AG04450 (cell line): Measurements from ENCODE around the gene PRL. TPM values are rescaled to one million over a fixed set of nuclear protein-coding genes. Genes with fewer than 3 reads are reported as not detected.

Experiments
- CTCF ChIA-PET: fragments of 300-600, 350-600 bp; formaldehyde crosslinking; extraction: SDS; loops from one replicate; lab custom pipeline; 2022; ENCODE audit warnings: antibody characterized with exemption, inconsistent platforms; lab: Charles Lee
- POLR2A ChIA-PET: fragments of 350-600 bp; formaldehyde crosslinking; extraction: SDS; loops from one replicate; lab custom pipeline; 2021; ENCODE audit warnings: antibody characterized with exemption, inconsistent platforms; lab: Yijun Ruan, JAX
- DNase-seq: peaks from one replicate; pipeline ENCODE4 v3.0.0-alpha.2; 2011; ENCODE audit warnings: low read depth, low spot score
- H3K27ac ChIP-seq: one replicate; pipeline ENCODE4 v1.5.1; 2012; ENCODE audit warnings: low read depth, low read length, control low read depth
- H3K27me3 ChIP-seq: one replicate; pipeline ENCODE4 v1.6.0; 2012; ENCODE audit warnings: low read length; ENCODE audit not compliant: control insufficient read depth, insufficient read depth
- H3K4me3 ChIP-seq: 2 replicates; pipeline ENCODE4 v1.5.1; 2011; ENCODE audit warnings: mild to moderate bottlenecking, low read depth, low read length, control low read depth
- H3K9me3 ChIP-seq: 2 replicates; pipeline ENCODE4 v1.5.1; 2012; ENCODE audit warnings: low read length; ENCODE audit not compliant: control insufficient read depth, insufficient read depth
- polyA plus RNA-seq: library from polyadenylated mRNA; depleted of rRNA; stranded (reverse); fragments of >200 nt; gene quantifications from 2 replicates; pipeline ENCODE4 v1.2.3, GENCODE V29; 2011
- TF ChIP-seq, protein P1 (sequence below): IDR thresholded peaks from 2 replicates; pipeline ENCODE4 v1.5.1; 2011; ENCODE audit warnings: low read depth, low read length, control low read depth, inconsistent platforms

PRL gene
- polyA plus RNA-seq, 1 experiment = not detected

DNA sequence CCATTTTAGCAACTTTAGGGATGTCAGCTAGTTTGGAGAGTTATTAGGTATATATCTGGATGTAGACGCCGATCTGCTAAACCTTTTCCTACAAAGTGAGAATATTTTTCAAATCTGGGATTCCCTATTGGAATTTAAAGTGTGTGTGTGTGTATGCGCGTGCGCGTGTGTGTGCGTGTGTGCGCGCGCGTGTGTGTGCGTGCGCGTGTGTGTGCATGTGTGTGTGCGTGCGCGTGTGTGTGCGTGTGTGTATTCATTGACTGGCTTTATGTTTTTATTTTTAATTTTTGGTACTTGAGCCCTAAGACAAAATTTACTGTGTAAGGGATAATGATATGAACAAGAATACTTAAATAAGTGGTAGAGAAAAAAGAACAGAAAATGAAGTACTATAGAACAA lies 8.1 kb downstream of the PRL start:
- no peak overlapping the region for H3K27ac ChIP-seq
- TF ChIP-seq, protein P1, sequence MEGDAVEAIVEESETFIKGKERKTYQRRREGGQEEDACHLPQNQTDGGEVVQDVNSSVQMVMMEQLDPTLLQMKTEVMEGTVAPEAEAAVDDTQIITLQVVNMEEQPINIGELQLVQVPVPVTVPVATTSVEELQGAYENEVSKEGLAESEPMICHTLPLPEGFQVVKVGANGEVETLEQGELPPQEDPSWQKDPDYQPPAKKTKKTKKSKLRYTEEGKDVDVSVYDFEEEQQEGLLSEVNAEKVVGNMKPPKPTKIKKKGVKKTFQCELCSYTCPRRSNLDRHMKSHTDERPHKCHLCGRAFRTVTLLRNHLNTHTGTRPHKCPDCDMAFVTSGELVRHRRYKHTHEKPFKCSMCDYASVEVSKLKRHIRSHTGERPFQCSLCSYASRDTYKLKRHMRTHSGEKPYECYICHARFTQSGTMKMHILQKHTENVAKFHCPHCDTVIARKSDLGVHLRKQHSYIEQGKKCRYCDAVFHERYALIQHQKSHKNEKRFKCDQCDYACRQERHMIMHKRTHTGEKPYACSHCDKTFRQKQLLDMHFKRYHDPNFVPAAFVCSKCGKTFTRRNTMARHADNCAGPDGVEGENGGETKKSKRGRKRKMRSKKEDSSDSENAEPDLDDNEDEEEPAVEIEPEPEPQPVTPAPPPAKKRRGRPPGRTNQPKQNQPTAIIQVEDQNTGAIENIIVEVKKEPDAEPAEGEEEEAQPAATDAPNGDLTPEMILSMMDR = no peak
- no peak for DNase-seq
- POLR2A ChIA-PET = no interaction called here
- no peaks in the 10 kb centered on the region for H3K9me3 ChIP-seq
- H3K4me3 ChIP-seq = no peak overlapping the region
- H3K27me3 ChIP-seq = no peaks in the 10 kb centered on the region
- CTCF ChIA-PET = no interaction called here

DNA sequence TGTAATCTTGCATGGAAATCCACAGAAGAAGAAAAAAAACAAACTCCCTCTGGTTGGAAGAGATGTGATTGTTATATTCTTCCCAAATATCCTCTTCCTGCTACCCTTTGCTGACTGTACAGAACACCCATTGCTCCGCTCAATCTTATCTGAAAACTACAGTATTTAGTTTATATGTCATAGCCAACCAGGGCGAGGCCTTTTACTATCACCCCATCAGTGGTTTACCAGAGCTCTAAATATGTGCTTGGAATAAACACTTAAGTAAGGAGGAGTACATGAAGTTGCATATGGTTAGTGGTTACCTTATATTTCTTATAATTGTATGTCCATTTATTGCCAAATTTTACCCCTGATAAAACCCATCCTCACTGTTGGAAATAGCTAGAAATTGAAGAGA lies 12.2 kb downstream of the PRL start:
- no peaks in the 10 kb centered on the region for H3K27me3 ChIP-seq
- TF ChIP-seq, protein P1 = no peak
- H3K27ac ChIP-seq = no peak overlapping the region
- ChIA-PET POLR2A (no interaction called here), CTCF (no interaction called here)
- H3K9me3 ChIP-seq = no peaks in the 10 kb centered on the region
- DNase-seq = no peak
- H3K4me3 ChIP-seq = no peak overlapping the region

DNA sequence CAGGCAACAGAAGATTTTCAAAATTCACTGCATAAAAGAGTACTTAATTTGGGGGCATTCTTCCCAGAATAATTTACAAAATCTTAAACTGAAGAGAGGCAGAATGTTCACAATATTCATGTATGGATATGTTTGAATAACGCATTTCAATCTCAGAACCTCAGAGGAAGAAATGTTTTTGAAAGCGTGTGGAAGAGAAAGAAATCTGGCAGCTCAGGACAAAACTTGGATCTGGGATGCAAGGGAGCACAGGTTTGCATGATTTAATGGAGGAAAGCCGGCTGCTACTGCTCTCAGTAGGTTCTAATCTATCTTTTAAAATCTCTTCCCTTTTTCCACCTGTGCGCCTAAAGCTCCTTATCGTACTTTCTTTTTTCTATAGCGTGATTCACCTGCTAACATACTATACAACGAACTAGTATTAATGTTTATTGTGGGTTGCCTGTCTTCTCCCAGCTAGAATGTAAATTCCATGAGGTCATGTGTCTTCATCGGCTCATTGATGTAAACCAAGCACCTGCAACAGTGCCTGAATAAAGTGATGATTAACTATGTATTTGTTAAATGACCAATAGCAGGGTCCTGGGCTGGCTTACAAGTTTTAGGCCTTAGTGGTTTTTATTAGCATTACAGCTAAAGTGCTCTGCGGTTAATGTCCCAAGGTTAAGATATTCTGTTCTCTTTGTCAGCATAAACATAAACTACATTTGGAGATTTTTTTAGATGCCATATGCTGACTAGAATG lies 15.3 kb downstream of the PRL start:
- no peaks in the 10 kb centered on the region for H3K27me3 ChIP-seq
- H3K9me3 ChIP-seq = no peaks in the 10 kb centered on the region
- no peak overlapping the region for H3K4me3 ChIP-seq
- TF ChIP-seq, protein P1 = no peak
- ChIA-PET POLR2A (no interaction called here), CTCF (no interaction called here)
- no peak for DNase-seq
- no peak overlapping the region for H3K27ac ChIP-seq

DNA sequence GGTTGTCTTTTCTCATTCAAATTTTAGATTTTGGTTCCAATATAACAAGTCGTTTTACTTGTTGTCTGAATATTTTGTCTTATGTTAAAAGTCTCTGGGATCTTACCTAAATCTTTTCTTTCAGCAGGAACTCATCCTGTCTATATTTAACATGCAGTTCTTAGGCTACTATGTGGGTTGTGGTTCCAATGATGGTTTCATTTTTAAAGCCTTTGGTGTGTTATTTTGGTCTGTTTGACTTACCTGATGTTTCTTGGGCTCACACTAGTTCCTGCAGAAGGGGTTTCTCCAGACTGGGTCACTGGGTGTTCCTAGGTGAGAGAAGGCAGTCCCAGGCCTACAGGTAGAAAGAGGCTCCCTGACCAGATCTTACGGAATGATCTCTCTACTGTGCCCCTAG lies 17.4 kb downstream of the PRL start:
- no peak for DNase-seq
- peaks cover 4% of the 10 kb centered on the region for H3K9me3 ChIP-seq

DNA sequence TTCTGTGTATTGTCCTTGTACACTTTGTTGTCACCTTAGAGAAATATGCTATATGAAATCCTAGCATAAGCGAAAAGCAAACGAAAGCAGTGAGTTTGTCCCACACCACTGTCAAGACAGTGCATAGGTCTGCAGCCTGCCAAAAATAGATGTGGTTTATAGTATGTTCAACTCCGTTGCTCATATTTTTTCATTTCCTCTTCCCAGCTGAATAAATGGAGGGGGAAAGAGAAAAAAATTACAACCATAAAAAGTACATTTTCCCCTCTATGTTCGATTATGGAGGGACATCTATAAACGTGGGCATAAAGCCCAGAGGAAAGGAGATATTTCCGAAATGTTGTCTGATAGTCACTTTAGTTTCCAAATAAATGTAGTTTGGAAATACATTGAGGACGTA lies 25.8 kb downstream of the PRL start:
- Histone ChIP-seq H3K9me3 (peaks cover 2% of the 10 kb centered on the region), H3K27ac (no peak overlapping the region), H3K27me3 (no peaks in the 10 kb centered on the region), H3K4me3 (no peak overlapping the region)
- TF ChIP-seq, protein P1 = no peak
- ChIA-PET CTCF (no interaction called here), POLR2A (no interaction called here)
- no peak for DNase-seq

More for the DNA sequence above, 17.4 kb downstream of the PRL start:
- H3K27ac ChIP-seq = no peak overlapping the region
- ChIA-PET POLR2A (no interaction called here), CTCF (interaction anchor here (0.6 to 1.0 kb wide), 2 partner anchors 59 to 1166 kb away, joined by 3 to 4 read pairs; no protein-coding TSS in a partner anchor)
- H3K4me3 ChIP-seq = no peak overlapping the region
- H3K27me3 ChIP-seq = no peaks in the 10 kb centered on the region
- TF ChIP-seq, protein P1 = no peak
